IMR-90 (cell line): Measurements from ENCODE around the gene TOPORS. TPM values are rescaled to one million over a fixed set of nuclear protein-coding genes. Genes with fewer than 3 reads are reported as not detected.

ENCODE experiments used
- ATAC-seq: fragments of 200-7000 bp; cut with Tn5 transposase; 2 replicates; pipeline ENCODE4 v1.9.1; 2020; ENCODE audit warnings: low read depth, mild to moderate bottlenecking, moderate library complexity
- BruUV-seq: library from RNA; stranded (reverse); fragments of 400-500 nt; replicated peaks from 2 replicates; lab custom pipeline; 2021; lab: Mats Ljungman, UMichigan
- CTCF ChIA-PET: fragments of 300-600 bp; formaldehyde crosslinking; extraction: SDS; loops from one replicate; lab custom pipeline; 2021; ENCODE audit warnings: antibody characterized with exemption; lab: Yijun Ruan, JAX
- POLR2A ChIA-PET: fragments of 300-600 bp; sonication (Branson Sonifier 250); formaldehyde crosslinking; loops from one replicate; lab custom pipeline; 2022; ENCODE audit warnings: antibody characterized with exemption; ENCODE audit not compliant: unreplicated experiment; lab: Charles Lee
- DNase-seq: peaks from one replicate; pipeline ENCODE4 v3.0.0; 2013
- H2AFZ ChIP-seq: replicated peaks from 2 replicates; pipeline ENCODE3; 2013; ENCODE audit warnings: low read length, mild to moderate bottlenecking; ENCODE audit not compliant: poor library complexity
- H2AK5ac ChIP-seq: 2 replicates; pipeline ENCODE4 v1.6.1; 2013; ENCODE audit warnings: low read depth, low read length, inconsistent platforms
- H2AK9ac ChIP-seq: replicated peaks from 2 replicates; pipeline ENCODE3; 2013; ENCODE audit warnings: mild to moderate bottlenecking, low read depth, low read length, moderate library complexity; ENCODE audit not compliant: poor library complexity
- H2BK120ac ChIP-seq: 2 replicates; pipeline ENCODE4 v1.6.1; 2013; ENCODE audit warnings: low read depth, low read length, inconsistent platforms
- H2BK15ac ChIP-seq: 3 replicates; pipeline ENCODE4 v1.6.1; 2013; ENCODE audit warnings: low read depth, low read length, inconsistent platforms
- H2BK20ac ChIP-seq: 2 replicates; pipeline ENCODE4 v1.6.1; 2013; ENCODE audit warnings: low read depth, mild to moderate bottlenecking, inconsistent platforms, low read length, moderate library complexity
- H2BK5ac ChIP-seq: 2 replicates; pipeline ENCODE4 v1.6.1; 2013; ENCODE audit warnings: mild to moderate bottlenecking, low read depth, low read length, inconsistent platforms; ENCODE audit not compliant: poor library complexity, severe bottlenecking
- H3K14ac ChIP-seq: replicated peaks from 2 replicates; pipeline ENCODE4 v1.6.1; 2013; ENCODE audit warnings: low read depth, low read length, inconsistent platforms
- H3K18ac ChIP-seq: 2 replicates; pipeline ENCODE4 v1.6.1; 2013; ENCODE audit warnings: low read depth, low read length, control low read depth
- H3K23ac ChIP-seq: 2 replicates; pipeline ENCODE4 v1.6.1; 2013; ENCODE audit warnings: low read depth, low read length, inconsistent platforms
- H3K27ac ChIP-seq: 2 replicates; pipeline ENCODE4 v1.5.1; 2013; ENCODE audit warnings: mild to moderate bottlenecking, control low read depth, low read length; ENCODE audit not compliant: insufficient read depth
- H3K27me3 ChIP-seq: 2 replicates; pipeline ENCODE4 v1.6.1; 2013; ENCODE audit warnings: low read length; ENCODE audit not compliant: control insufficient read depth, insufficient read depth
- H3K36me3 ChIP-seq: 2 replicates; pipeline ENCODE4 v1.6.1; 2013; ENCODE audit warnings: low read length, mixed read lengths; ENCODE audit not compliant: control insufficient read depth, insufficient read depth
- H3K4ac ChIP-seq: 2 replicates; pipeline ENCODE4 v1.6.1; 2013; ENCODE audit warnings: low read depth, low read length, inconsistent platforms
- H3K4me1 ChIP-seq: 2 replicates; pipeline ENCODE4 v1.6.1; 2013; ENCODE audit warnings: low read length, mixed read lengths; ENCODE audit not compliant: control insufficient read depth, insufficient read depth
- H3K4me2 ChIP-seq: 2 replicates; pipeline ENCODE4 v1.6.1; 2013; ENCODE audit warnings: low read depth, mild to moderate bottlenecking, control low read depth, low read length, moderate library complexity
- H3K4me3 ChIP-seq: 2 replicates; pipeline ENCODE4 v1.5.1; 2013; ENCODE audit warnings: low read depth, mild to moderate bottlenecking, control low read depth, low read length, moderate library complexity; ENCODE audit not compliant: insufficient read depth
- H3K56ac ChIP-seq: 2 replicates; pipeline ENCODE4 v1.6.1; 2013; ENCODE audit warnings: low read length, inconsistent platforms; ENCODE audit not compliant: insufficient read depth; ENCODE audit errors: extremely low read depth
- H3K79me1 ChIP-seq, 2 experiments: 2 replicates each; pipeline ENCODE4 v1.6.1; 2013; ENCODE audit warnings: low read length in 2 of 2, inconsistent platforms in 1 of 2, low read depth in 1 of 2
- H3K9ac ChIP-seq: 2 replicates; pipeline ENCODE4 v1.6.1; 2013; ENCODE audit warnings: low read depth, low read length, control low read depth
- H3K9me1 ChIP-seq: 2 replicates; pipeline ENCODE4 v1.6.1; 2013; ENCODE audit warnings: low read length, inconsistent platforms; ENCODE audit not compliant: insufficient read depth
- H3K9me3 ChIP-seq: 2 replicates; pipeline ENCODE4 v1.6.1; 2013; ENCODE audit warnings: low read length; ENCODE audit not compliant: control insufficient read depth, insufficient read depth
- H4K20me1 ChIP-seq: 2 replicates; pipeline ENCODE4 v1.6.1; 2013; ENCODE audit warnings: low read length, inconsistent platforms; ENCODE audit not compliant: insufficient read depth
- H4K5ac ChIP-seq: 2 replicates; pipeline ENCODE4 v1.6.1; 2013; ENCODE audit warnings: mild to moderate bottlenecking, low read depth, low read length, control low read depth
- H4K8ac ChIP-seq, 2 experiments: 2 replicates each; pipeline ENCODE4 v1.6.1; 2013; ENCODE audit warnings: low read depth in 2 of 2, low read length in 2 of 2, control low read depth in 1 of 2, inconsistent platforms in 1 of 2
- H4K91ac ChIP-seq: 2 replicates; pipeline ENCODE4 v1.6.1; 2013; ENCODE audit warnings: low read depth, low read length, inconsistent platforms; ENCODE audit not compliant: insufficient read depth
- BHLHE40 ChIP-seq: fragments of 150-350 bp; IDR thresholded peaks from 2 replicates; pipeline ENCODE4 v1.6.1; 2016; ENCODE audit warnings: mild to moderate bottlenecking, low read depth, low read length
- CEBPB ChIP-seq: IDR thresholded peaks from 2 replicates; pipeline ENCODE4 v1.6.1; 2012; ENCODE audit warnings: low read depth, low read length, improper control_type of control experiment
- CHD1 ChIP-seq: IDR thresholded peaks from 2 replicates; pipeline ENCODE4 v1.6.1; 2012; ENCODE audit warnings: low read depth, low read length, improper control_type of control experiment
- FOS ChIP-seq: fragments of 150-350 bp; IDR thresholded peaks from 2 replicates; pipeline ENCODE4 v1.6.1; 2016; ENCODE audit warnings: low read depth, low read length
- MAFK ChIP-seq: IDR thresholded peaks from 2 replicates; pipeline ENCODE4 v1.6.1; 2012; ENCODE audit warnings: low read depth, low read length, improper control_type of control experiment
- MAZ ChIP-seq: IDR thresholded peaks from 2 replicates; pipeline ENCODE4 v1.6.1; 2012; ENCODE audit warnings: low read depth, mild to moderate bottlenecking, low read length, improper control_type of control experiment, moderate library complexity, borderline replicate concordance
- MXI1 ChIP-seq: IDR thresholded peaks from 2 replicates; pipeline ENCODE4 v1.6.1; 2012; ENCODE audit warnings: low read depth, mild to moderate bottlenecking, low read length, moderate library complexity, borderline replicate concordance
- NFE2L2 ChIP-seq: fragments of 150-350 bp; IDR thresholded peaks from 2 replicates; pipeline ENCODE4 v1.6.1; 2016; ENCODE audit warnings: low read depth, mild to moderate bottlenecking, low read length
- POLR2A ChIP-seq: IDR thresholded peaks from 2 replicates; pipeline ENCODE4 v1.6.1; 2012; ENCODE audit warnings: mild to moderate bottlenecking, low read depth, low read length
- RAD21 ChIP-seq: IDR thresholded peaks from 2 replicates; pipeline ENCODE4 v1.6.1; 2012; ENCODE audit warnings: low read length, improper control_type of control experiment
- RCOR1 ChIP-seq: IDR thresholded peaks from 2 replicates; pipeline ENCODE4 v1.6.1; 2012; ENCODE audit warnings: mild to moderate bottlenecking, low read length, improper control_type of control experiment; ENCODE audit not compliant: insufficient replicate concordance
- RFX5 ChIP-seq: IDR thresholded peaks from 2 replicates; pipeline ENCODE4 v1.8.0; 2012; ENCODE audit warnings: low read depth, mild to moderate bottlenecking, low read length, moderate library complexity
- SMC3 ChIP-seq: fragments of 150-350 bp; IDR thresholded peaks from 2 replicates; pipeline ENCODE4 v1.6.1; 2016; ENCODE audit warnings: low read depth, mild to moderate bottlenecking, antibody characterized with exemption, low read length, moderate library complexity
- WGBS, 2 experiments: methylation state at CpG; one replicate each; pipeline versions ENCODE4 v1.1.5 to v1.1.7; 2013; ENCODE audit warnings: missing lambda C conversion rate in 2 of 2; ENCODE audit not compliant: insufficient read length in 1 of 2; ENCODE audit errors: extremely low coverage in 2 of 2; 5-methylcytosine and 5-hydroxymethylcytosine counted together
- dilution Hi-C: fragments of 300-500 bp; cut with HindIII; formaldehyde crosslinking; loops from one replicate; pipeline ENCODE4 v1.14.3; 2018; ENCODE audit warnings: low sequenced_read_pairs; ENCODE audit not compliant: unreplicated experiment
- in situ Hi-C: fragments of 300-500 bp; cut with MboI; formaldehyde crosslinking; loops from 3 replicates; pipeline ENCODE4 v1.14.3; 2019; ENCODE audit warnings: low sequenced_read_pairs, inconsistent platforms, mixed read lengths
- intact Hi-C: fragments of 100-400 bp; cut with micrococcal nuclease; formaldehyde crosslinking; loops from 2 replicates; pipeline ENCODE4 v1.10.0; 2022
- polyA plus RNA-seq, 3 experiments: library from polyadenylated mRNA; depleted of rRNA; stranded (reverse); fragments of >200 nt; gene quantifications; 2 replicates each; pipeline ENCODE4 v1.2.3, GENCODE V29; 2012; ENCODE audit warnings: low replicate concordance in 1 of 3
- total RNA-seq: library from RNA; depleted of rRNA; stranded (reverse); fragments of >200 nt; gene quantifications from 2 replicates; pipeline ENCODE4 v1.2.3, GENCODE V29; 2012
- TF ChIP-seq, protein P1 (sequence below): fragments of 150-350 bp; IDR thresholded peaks from 2 replicates; pipeline ENCODE4 v1.6.1; 2017; ENCODE audit warnings: mild to moderate bottlenecking, antibody characterized with exemption, low read length, low read depth
- TF ChIP-seq, protein P2 (sequence below): fragments of 150-350 bp; IDR thresholded peaks from 2 replicates; pipeline ENCODE4 v1.6.1; 2016; ENCODE audit warnings: low read depth, mild to moderate bottlenecking, low read length, moderate library complexity, borderline replicate concordance
- TF ChIP-seq, protein P3 (sequence below): conservative IDR thresholded peaks from 2 replicates; pipeline ENCODE4 v1.5.1; 2012; ENCODE audit warnings: mild to moderate bottlenecking, low read depth, low read length, improper control_type of control experiment

Gene TOPORS
- total and polyA plus RNA-seq, 2 of the 4 experiments (the other 2 are of a cell fraction), result 7.4 to 27.8 TPM

DNA sequence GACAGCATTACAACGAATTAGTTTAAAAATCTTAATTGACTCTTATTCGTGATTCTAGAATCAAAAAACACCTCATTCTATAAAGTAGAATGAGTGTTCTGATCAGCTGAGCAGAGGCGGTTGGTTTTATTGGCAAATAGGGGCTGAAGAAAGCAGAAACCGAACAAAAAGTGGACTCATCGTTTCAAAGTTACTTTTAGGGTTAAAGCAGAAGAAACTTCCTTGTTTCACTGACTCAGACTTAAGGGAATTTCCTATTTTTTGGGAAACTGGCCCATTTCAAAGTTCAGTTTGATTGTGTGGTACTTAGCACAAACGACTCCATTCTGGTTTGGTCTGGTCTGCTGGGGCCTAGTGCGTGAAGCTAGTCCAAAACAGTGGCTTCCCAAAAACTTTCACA, 21.4 kb upstream of the TOPORS start:
- intact Hi-C loops, result loop anchor here (1.0 to 5.0 kb wide), 3 partner anchors 22 to 190 kb away; partner anchors contain the start of genes ACO1, SMIM27 and TOPORS
- H2AFZ ChIP-seq, result no peak overlapping the region
- POLR2A ChIA-PET, result no interaction called here

More for the DNA sequence above, 21.4 kb upstream of the TOPORS start:
- Histone ChIP-seq H3K36me3 (peaks cover 6% of the 10 kb centered on the region; the same call in 1 of the 2 replicates), H3K14ac (no peak overlapping the region), H3K56ac (no peak overlapping the region), H2BK120ac (no peak overlapping the region), H3K9me3 (no peaks in the 10 kb centered on the region), H2BK5ac (no peak overlapping the region), H3K4me2 (no peak overlapping the region), H3K79me1 (peaks cover 5 to 13% of the 10 kb centered on the region in 2 experiments; a peak in 2 of 4 replicates), H3K23ac (no peak overlapping the region), H3K18ac (no peak overlapping the region), H2BK15ac (no peak overlapping the region), H4K20me1 (peaks cover 3% of the 10 kb centered on the region; the same call in 1 of the 2 replicates), H4K91ac (no peak overlapping the region), H4K8ac (peak overlapping the region; percentile 82 to 96), H3K9ac (no peak overlapping the region), H2AK5ac (no peak overlapping the region), H3K4ac (no peak overlapping the region), H3K9me1 (no peaks in the 10 kb centered on the region), H3K4me1 (no peaks in the 10 kb centered on the region), H3K4me3 (no peak overlapping the region), H2AK9ac (no peak overlapping the region), H4K5ac (peak overlapping the region; percentile 36; the same call in 1 of the 2 replicates), H2BK20ac (no peak overlapping the region), H3K27ac (no peak overlapping the region), H3K27me3 (no peaks in the 10 kb centered on the region)
- TF ChIP-seq CHD1 (no peak), CEBPB (no peak), RFX5 (no peak), BHLHE40 (no peak), MAFK (no peak), SMC3 (no peak), FOS (no peak), MXI1 (no peak), RCOR1 (no peak), NFE2L2 (no peak), MAZ (no peak), POLR2A (no peak), RAD21 (no peak)
- TF ChIP-seq, protein P1, sequence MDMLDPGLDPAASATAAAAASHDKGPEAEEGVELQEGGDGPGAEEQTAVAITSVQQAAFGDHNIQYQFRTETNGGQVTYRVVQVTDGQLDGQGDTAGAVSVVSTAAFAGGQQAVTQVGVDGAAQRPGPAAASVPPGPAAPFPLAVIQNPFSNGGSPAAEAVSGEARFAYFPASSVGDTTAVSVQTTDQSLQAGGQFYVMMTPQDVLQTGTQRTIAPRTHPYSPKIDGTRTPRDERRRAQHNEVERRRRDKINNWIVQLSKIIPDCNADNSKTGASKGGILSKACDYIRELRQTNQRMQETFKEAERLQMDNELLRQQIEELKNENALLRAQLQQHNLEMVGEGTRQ, result no peak
- TF ChIP-seq, protein P2, sequence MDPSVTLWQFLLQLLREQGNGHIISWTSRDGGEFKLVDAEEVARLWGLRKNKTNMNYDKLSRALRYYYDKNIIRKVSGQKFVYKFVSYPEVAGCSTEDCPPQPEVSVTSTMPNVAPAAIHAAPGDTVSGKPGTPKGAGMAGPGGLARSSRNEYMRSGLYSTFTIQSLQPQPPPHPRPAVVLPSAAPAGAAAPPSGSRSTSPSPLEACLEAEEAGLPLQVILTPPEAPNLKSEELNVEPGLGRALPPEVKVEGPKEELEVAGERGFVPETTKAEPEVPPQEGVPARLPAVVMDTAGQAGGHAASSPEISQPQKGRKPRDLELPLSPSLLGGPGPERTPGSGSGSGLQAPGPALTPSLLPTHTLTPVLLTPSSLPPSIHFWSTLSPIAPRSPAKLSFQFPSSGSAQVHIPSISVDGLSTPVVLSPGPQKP, result no peak
- TF ChIP-seq, protein P3, sequence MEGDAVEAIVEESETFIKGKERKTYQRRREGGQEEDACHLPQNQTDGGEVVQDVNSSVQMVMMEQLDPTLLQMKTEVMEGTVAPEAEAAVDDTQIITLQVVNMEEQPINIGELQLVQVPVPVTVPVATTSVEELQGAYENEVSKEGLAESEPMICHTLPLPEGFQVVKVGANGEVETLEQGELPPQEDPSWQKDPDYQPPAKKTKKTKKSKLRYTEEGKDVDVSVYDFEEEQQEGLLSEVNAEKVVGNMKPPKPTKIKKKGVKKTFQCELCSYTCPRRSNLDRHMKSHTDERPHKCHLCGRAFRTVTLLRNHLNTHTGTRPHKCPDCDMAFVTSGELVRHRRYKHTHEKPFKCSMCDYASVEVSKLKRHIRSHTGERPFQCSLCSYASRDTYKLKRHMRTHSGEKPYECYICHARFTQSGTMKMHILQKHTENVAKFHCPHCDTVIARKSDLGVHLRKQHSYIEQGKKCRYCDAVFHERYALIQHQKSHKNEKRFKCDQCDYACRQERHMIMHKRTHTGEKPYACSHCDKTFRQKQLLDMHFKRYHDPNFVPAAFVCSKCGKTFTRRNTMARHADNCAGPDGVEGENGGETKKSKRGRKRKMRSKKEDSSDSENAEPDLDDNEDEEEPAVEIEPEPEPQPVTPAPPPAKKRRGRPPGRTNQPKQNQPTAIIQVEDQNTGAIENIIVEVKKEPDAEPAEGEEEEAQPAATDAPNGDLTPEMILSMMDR, result no peak
- dilution Hi-C loops (loop anchor here (25.0 kb wide), 1 partner anchor 137 kb away; no protein-coding TSS in a partner anchor), in situ Hi-C loops (no loop called here)
- whole genome bisulfite sequencing, 2 experiments, result no CpG with 5 or more reads among the region's 7 CpGs
- CTCF ChIA-PET, result interaction anchor here (11.5 kb wide), 1 partner anchor 196 kb away, joined by 189 read pairs; no protein-coding TSS in a partner anchor
- DNase-seq (no peak), ATAC-seq (no peak)
- BruUV-seq, result no TSS peak
